ENCODE results near the gene KRTAP10-8. TPM values are rescaled to one million over a fixed set of nuclear protein-coding genes. Genes with fewer than 3 reads are reported as not detected.
"Not testable (repeated sequence)": the region's sequence is repeated elsewhere in the genome, so short reads cannot be mapped to it uniquely, and the experiment has no call there.

Gene KRTAP10-8
- total and polyA plus RNA-seq, 4 donors, result not detected

DNA sequence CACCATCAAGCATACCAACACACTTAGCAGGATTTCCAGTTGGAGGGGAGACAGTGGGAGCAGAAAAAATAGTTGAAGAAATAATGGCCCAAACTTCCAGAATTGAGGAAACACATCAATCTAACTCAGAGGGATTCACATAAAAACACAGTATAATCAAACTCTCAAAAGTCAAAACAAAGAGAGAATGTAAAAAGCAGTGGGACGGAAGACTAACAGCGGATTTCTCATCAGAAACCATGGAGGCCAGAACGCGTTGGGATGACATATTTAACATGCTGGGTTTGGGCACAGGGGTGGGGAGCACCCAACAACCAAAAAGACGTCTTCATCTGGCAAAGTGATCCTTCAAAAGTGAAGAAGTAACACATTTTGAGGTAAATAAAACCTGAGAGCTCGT lies 8.0 kb downstream of the KRTAP10-8 start:
- no peak overlapping the region for H3K4me3 ChIP-seq (ENCODE audit: low read length in 2 of 2)
- H3K9me3 ChIP-seq (ENCODE audit: control insufficient read depth, low read length), result peaks cover 3% of the 10 kb centered on the region
- DNase-seq (no peak), ATAC-seq (ENCODE audit: low FRiP score) (no peak)
- no peaks in the 10 kb centered on the region for H3K36me3 ChIP-seq (ENCODE audit: control insufficient read depth in 1 of 2, insufficient read depth in 2 of 2, low read length in 1 of 2)
- no peak overlapping the region for H3K27ac ChIP-seq (ENCODE audit: low read depth in 1 of 2, low read length in 2 of 2)
- 86 to 90% methylated on average over 6 of the region's 6 CpGs for WGBS, 2 donors
- intact Hi-C loops (cut with DNase I), result no loop called here
- no peaks in the 10 kb centered on the region for H3K4me1 ChIP-seq (ENCODE audit: control insufficient read depth in 1 of 2, insufficient read depth in 2 of 2, low read length in 2 of 2)
- H3K27me3 ChIP-seq (ENCODE audit: control insufficient read depth in 1 of 2, insufficient read depth in 2 of 2, low read length in 1 of 2), result no peaks in the 10 kb centered on the region

DNA sequence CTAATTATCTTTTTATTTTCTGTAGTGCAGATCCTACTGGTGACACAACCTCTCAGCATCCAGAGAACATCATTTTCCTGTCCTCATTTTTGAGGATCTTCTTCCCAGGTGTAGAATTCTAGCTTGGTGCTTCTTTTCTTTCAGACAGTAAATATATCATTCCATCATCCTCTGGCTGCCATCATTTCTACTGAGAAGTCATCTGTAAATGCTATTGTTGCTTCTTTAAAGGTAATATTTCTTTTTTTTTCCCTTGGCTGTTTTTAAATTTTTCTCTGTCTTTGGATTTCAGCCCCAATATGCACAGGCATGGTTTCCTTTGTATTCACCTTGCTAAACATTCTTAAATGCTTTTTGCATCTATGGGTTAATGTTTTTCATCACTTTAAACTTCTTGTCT lies 11.7 kb downstream of the KRTAP10-8 start:
- ATAC-seq (ENCODE audit: low FRiP score) (no peak), DNase-seq (no peak)
- H3K27me3 ChIP-seq (ENCODE audit: control insufficient read depth in 1 of 2, insufficient read depth in 2 of 2, low read length in 1 of 2), result no peaks in the 10 kb centered on the region
- H3K4me1 ChIP-seq (ENCODE audit: control insufficient read depth in 1 of 2, insufficient read depth in 2 of 2, low read length in 2 of 2), result no peaks in the 10 kb centered on the region
- no peak overlapping the region for H3K27ac ChIP-seq (ENCODE audit: low read depth in 1 of 2, low read length in 2 of 2)
- intact Hi-C loops (cut with DNase I), result no loop called here
- no peak overlapping the region for H3K4me3 ChIP-seq (ENCODE audit: low read length in 2 of 2)
- H3K9me3 ChIP-seq (ENCODE audit: control insufficient read depth, low read length), result peaks cover 3% of the 10 kb centered on the region
- no peaks in the 10 kb centered on the region for H3K36me3 ChIP-seq (ENCODE audit: control insufficient read depth in 1 of 2, insufficient read depth in 2 of 2, low read length in 1 of 2)

DNA sequence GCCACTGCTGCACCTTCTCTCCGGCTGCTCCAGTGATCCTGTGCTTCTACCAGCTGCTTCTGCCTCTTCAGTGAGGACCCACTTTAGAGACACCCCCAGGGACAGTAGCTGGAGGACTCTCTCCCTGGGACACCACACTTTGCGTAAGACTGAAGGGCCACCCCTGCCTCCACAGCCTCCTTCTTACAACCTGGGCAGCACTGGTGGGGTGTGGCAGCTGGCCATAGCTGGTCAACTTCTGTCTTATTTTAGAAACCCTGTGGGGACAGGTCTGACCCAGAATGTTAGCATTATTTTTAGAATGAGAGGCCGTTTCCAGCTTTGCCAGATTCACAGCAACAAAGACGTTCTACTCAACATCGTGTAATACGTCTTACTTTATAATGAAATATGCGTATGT lies 13.9 kb downstream of the KRTAP10-8 start:
- Histone ChIP-seq H3K36me3 (ENCODE audit: control insufficient read depth in 1 of 2, insufficient read depth in 2 of 2, low read length in 1 of 2) (no peaks in the 10 kb centered on the region), H3K4me1 (ENCODE audit: control insufficient read depth in 1 of 2, insufficient read depth in 2 of 2, low read length in 2 of 2) (no peaks in the 10 kb centered on the region), H3K4me3 (ENCODE audit: low read length in 2 of 2) (no peak overlapping the region), H3K27me3 (ENCODE audit: control insufficient read depth in 1 of 2, insufficient read depth in 2 of 2, low read length in 1 of 2) (no peaks in the 10 kb centered on the region), H3K9me3 (ENCODE audit: control insufficient read depth, low read length) (peaks cover 3% of the 10 kb centered on the region), H3K27ac (ENCODE audit: low read depth in 1 of 2, low read length in 2 of 2) (no peak overlapping the region)
- DNase-seq, result no peak
- no peak for ATAC-seq (ENCODE audit: low FRiP score)
- intact Hi-C loops (cut with DNase I), result no loop called here
- 58 to 65% methylated on average over 7 of the region's 7 CpGs for WGBS, 2 donors

DNA sequence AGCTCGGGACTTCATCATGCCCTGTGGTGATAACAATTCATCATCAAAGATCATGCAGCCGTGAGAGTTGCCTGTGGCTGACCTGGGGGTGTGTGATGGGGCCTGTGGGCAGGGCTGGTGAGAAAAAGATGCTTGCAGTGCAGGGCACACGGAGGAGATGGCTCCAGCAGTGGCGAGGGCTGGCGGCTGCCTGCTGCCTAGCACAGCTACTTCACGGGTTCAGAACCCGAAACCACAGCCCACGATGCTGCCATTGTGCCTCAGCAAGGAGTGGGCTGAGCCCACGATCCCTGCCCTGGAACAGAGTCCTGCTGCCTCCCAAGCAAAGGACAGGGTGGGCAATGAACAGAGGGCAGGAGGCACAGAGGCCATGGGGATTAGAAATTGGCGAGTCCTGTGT lies 14.4 kb downstream of the KRTAP10-8 start:
- Histone ChIP-seq H3K4me3 (ENCODE audit: low read length in 2 of 2) (no peak overlapping the region), H3K9me3 (ENCODE audit: control insufficient read depth, low read length) (peaks cover 3% of the 10 kb centered on the region), H3K27ac (ENCODE audit: low read depth in 1 of 2, low read length in 2 of 2) (no peak overlapping the region), H3K36me3 (ENCODE audit: control insufficient read depth in 1 of 2, insufficient read depth in 2 of 2, low read length in 1 of 2) (no peaks in the 10 kb centered on the region), H3K4me1 (ENCODE audit: control insufficient read depth in 1 of 2, insufficient read depth in 2 of 2, low read length in 2 of 2) (no peaks in the 10 kb centered on the region), H3K27me3 (ENCODE audit: control insufficient read depth in 1 of 2, insufficient read depth in 2 of 2, low read length in 1 of 2) (no peaks in the 10 kb centered on the region)
- no peak for ATAC-seq (ENCODE audit: low FRiP score)
- 79 to 85% methylated on average over 10 of the region's 10 CpGs for WGBS, 2 donors
- intact Hi-C loops (cut with DNase I), result no loop called here
- DNase-seq, result no peak

DNA sequence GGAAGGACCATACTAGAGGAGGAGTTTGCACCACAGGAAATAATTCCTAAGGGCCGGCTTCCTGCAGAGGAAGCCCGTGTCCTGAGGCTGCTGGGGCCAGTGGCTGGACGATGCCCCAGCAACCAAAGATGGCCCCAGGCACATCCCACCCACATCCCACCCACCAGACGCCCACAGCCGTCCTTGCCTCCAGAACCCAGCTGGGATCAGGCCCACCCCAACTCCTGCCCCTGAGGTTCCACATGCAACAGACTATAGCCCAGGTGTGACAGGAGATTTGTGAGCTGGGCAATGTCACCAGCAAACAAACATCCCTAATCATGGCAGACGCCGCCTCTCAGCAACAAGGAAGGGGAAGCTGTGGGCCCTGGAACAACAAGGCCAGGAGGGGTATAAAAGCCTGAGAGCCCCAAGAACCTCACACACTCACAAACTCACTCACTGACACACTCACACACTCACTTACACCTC lies 14.8 kb downstream of the KRTAP10-8 start, which contains the start of gene KRTAP10-9:
Gene KRTAP10-9 (plus strand): TSS at position 421 of the 471 bp plus-strand sequence. CDS start 79 bp downstream, outside the sequence.
- 69 to 79% methylated on average over 7 of the region's 7 CpGs for WGBS, 2 donors
- Histone ChIP-seq H3K4me1 (ENCODE audit: control insufficient read depth in 1 of 2, insufficient read depth in 2 of 2, low read length in 2 of 2) (no peaks in the 10 kb centered on the region), H3K27me3 (ENCODE audit: control insufficient read depth in 1 of 2, insufficient read depth in 2 of 2, low read length in 1 of 2) (no peaks in the 10 kb centered on the region), H3K4me3 (ENCODE audit: low read length in 2 of 2) (no peak within 1 kb of the TSS), H3K36me3 (ENCODE audit: control insufficient read depth in 1 of 2, insufficient read depth in 2 of 2, low read length in 1 of 2) (no peaks in the 10 kb centered on the region), H3K9me3 (ENCODE audit: control insufficient read depth, low read length) (peaks cover 3% of the 10 kb centered on the region), H3K27ac (ENCODE audit: low read depth in 1 of 2, low read length in 2 of 2) (no peak within 1 kb of the TSS)
- DNase-seq (no peak), ATAC-seq (ENCODE audit: low FRiP score) (no peak)
- intact Hi-C loops (cut with DNase I), result no loop called here

DNA sequence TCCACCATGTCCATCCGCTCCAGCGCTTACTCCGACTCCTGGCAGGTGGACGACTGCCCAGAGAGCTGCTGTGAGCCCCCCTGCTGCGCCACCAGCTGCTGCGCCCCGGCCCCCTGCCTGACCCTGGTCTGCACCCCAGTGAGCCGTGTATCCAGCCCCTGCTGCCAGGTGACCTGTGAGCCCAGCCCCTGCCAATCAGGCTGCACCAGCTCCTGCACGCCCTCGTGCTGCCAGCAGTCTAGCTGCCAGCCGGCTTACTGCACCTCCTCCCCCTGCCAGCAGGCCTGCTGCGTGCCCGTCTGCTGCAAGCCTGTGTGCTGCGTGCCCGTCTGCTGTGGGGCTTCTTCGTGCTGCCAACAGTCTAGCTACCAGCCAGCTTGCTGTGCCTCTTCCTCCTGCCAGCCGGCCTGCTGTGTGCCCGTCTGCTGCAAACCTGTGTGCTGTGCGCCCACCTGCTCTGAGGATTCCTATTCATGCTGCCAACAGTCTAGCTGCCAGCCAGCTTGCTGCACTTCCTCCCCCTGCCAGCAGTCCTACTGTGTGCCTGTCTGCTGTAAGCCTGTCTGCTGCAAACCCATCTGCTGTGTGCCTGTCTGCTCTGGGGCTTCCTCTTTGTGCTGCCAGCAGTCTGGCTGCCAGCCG lies 15.4 kb downstream of the KRTAP10-8 start:
- H3K36me3 ChIP-seq (ENCODE audit: control insufficient read depth in 1 of 2, insufficient read depth in 2 of 2, low read length in 1 of 2); H3K4me3 ChIP-seq (ENCODE audit: low read length in 2 of 2); H3K9me3 ChIP-seq (ENCODE audit: control insufficient read depth, low read length); H3K27me3 ChIP-seq (ENCODE audit: control insufficient read depth in 1 of 2, insufficient read depth in 2 of 2, low read length in 1 of 2); ATAC-seq (ENCODE audit: low FRiP score); DNase-seq; H3K4me1 ChIP-seq (ENCODE audit: control insufficient read depth in 1 of 2, insufficient read depth in 2 of 2, low read length in 2 of 2); intact Hi-C loops (cut with DNase I); H3K27ac ChIP-seq (ENCODE audit: low read depth in 1 of 2, low read length in 2 of 2): not testable (repeated sequence)
- 67 to 83% methylated on average over 12 to 20 of the region's 20 CpGs for WGBS, 2 donors

DNA sequence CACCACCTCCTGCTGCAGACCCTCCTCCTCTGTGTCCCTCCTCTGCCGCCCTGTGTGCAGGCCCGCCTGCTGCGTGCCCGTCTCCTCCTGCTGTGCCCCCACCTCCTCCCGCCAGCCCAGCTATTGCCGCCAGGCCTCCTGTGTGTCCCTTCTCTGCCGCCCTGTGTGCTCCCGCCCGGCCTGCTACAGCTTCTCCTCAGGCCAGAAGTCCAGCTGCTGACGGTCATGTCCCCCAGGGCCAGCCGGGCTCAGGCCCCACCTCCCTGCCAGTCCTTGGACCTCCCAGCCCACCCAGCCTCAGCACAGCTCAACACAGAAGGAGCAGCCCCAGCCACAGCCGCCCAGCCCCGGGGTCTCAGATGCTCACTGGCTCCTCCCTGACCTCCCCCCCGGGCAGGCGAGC lies 16.0 kb downstream of the KRTAP10-8 start:
- H3K27me3 ChIP-seq (ENCODE audit: control insufficient read depth in 1 of 2, insufficient read depth in 2 of 2, low read length in 1 of 2); H3K36me3 ChIP-seq (ENCODE audit: control insufficient read depth in 1 of 2, insufficient read depth in 2 of 2, low read length in 1 of 2); H3K4me3 ChIP-seq (ENCODE audit: low read length in 2 of 2); ATAC-seq (ENCODE audit: low FRiP score); intact Hi-C loops (cut with DNase I); H3K27ac ChIP-seq (ENCODE audit: low read depth in 1 of 2, low read length in 2 of 2); H3K9me3 ChIP-seq (ENCODE audit: control insufficient read depth, low read length); H3K4me1 ChIP-seq (ENCODE audit: control insufficient read depth in 1 of 2, insufficient read depth in 2 of 2, low read length in 2 of 2); DNase-seq: not testable (repeated sequence)
- 39 to 49% methylated on average over 11 to 15 of the region's 15 CpGs for WGBS, 2 donors

DNA sequence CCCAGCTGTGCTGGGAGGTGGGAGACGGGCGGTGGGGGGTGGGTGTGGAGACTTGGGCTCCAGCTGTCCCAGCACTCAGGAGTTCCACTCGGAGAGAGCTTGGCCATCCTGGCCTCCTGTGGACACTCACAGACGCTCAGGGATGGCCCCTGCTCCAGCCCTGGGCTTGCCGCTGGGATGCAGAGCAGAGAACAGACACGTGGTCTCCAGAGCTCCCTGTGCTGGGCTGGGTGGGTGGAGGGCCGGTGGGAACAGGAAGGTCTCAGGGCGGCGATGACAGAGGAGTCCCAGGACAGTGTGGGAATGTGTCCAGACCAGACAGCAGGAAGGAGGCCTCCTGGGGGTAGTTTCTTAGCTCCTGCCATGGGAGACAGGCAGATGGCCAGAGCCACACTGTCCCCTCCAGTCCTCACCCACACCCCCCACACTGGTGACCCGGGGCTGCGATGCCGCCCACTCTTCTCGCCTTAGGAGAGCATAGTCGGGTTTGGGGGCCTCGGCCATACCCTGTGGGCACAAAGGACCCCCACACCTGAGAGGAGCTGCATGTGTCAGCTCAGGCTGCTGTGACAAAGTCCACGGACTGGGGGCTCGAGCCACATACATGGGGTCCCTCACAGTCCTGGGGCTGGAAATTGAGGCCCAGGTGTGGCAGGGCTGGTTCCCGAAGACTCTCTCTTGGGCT lies 17.0 kb downstream of the KRTAP10-8 start:
- Histone ChIP-seq H3K9me3 (ENCODE audit: control insufficient read depth, low read length) (no peaks in the 10 kb centered on the region), H3K27ac (ENCODE audit: low read depth in 1 of 2, low read length in 2 of 2) (no peak overlapping the region), H3K36me3 (ENCODE audit: control insufficient read depth in 1 of 2, insufficient read depth in 2 of 2, low read length in 1 of 2) (no peaks in the 10 kb centered on the region), H3K4me3 (ENCODE audit: low read length in 2 of 2) (no peak overlapping the region), H3K4me1 (ENCODE audit: control insufficient read depth in 1 of 2, insufficient read depth in 2 of 2, low read length in 2 of 2) (no peaks in the 10 kb centered on the region), H3K27me3 (ENCODE audit: control insufficient read depth in 1 of 2, insufficient read depth in 2 of 2, low read length in 1 of 2) (no peaks in the 10 kb centered on the region)
- ATAC-seq (ENCODE audit: low FRiP score) (no peak), DNase-seq (no peak)
- intact Hi-C loops (cut with DNase I), result no loop called here
- 66 to 79% methylated on average over 16 to 18 of the region's 18 CpGs for WGBS, 2 donors

DNA sequence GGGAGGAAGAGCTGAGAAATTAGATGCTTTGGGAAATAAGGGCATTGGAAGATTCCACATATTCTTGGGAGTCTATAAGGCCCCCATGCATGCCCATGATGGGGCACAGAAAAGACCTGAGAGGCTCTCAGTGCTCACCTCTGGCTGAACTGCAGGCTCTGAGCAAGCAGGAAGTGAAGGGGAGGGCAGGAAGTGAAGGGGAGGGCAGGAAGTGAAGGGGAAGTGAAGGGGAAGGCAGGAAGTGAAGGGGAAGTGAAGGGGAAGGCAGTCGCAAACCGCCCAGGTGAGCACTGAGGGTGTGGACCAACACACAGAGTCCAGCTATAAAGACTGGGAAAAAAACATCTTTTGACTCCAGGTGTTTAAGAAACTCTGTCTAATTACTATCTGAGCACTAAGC lies 18.6 kb downstream of the KRTAP10-8 start:
- no peak for ATAC-seq (ENCODE audit: low FRiP score)
- no peaks in the 10 kb centered on the region for H3K27me3 ChIP-seq (ENCODE audit: control insufficient read depth in 1 of 2, insufficient read depth in 2 of 2, low read length in 1 of 2)
- 90 to 100% methylated on average over 2 of the region's 2 CpGs for WGBS, 2 donors
- H3K27ac ChIP-seq (ENCODE audit: low read depth in 1 of 2, low read length in 2 of 2), result no peak overlapping the region
- H3K4me1 ChIP-seq (ENCODE audit: control insufficient read depth in 1 of 2, insufficient read depth in 2 of 2, low read length in 2 of 2), result no peaks in the 10 kb centered on the region
- no peak for DNase-seq
- intact Hi-C loops (cut with DNase I), result no loop called here
- H3K9me3 ChIP-seq (ENCODE audit: control insufficient read depth, low read length), result no peaks in the 10 kb centered on the region
- H3K4me3 ChIP-seq (ENCODE audit: low read length in 2 of 2), result no peak overlapping the region
- H3K36me3 ChIP-seq (ENCODE audit: control insufficient read depth in 1 of 2, insufficient read depth in 2 of 2, low read length in 1 of 2), result no peaks in the 10 kb centered on the region
